ENCODE measurements around the gene ATG5.

DNA sequence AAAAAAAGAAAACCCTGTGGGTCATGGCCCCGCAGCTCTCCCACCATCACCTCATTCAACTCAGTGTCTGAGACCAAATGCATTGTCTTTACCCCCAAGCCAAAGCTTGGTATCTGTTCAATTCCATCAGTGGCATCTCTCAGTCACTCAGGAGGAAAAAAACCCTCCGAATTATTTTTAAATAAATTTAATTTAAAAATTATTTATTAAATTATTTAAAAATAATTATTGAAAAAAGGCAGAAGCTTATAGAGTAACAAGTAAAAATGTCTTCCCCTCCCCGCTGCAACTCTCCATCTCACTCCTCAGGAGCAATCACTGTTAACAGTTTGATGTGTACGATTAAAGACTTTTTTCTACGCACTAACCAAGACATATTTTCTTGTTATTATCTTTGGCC, 188.7 kb downstream of the ATG5 start:
- TF ChIP-seq CTCF (IDR thresholded peaks at IDR 0.05), result no peak
- TF ChIP-seq ZFX (IDR thresholded peaks at IDR 0.05; ENCODE audit: borderline replicate concordance), result no peak
